Measurements from ENCODE around the gene IL31. TPM values are rescaled to one million over a fixed set of nuclear protein-coding genes. Genes with fewer than 3 reads are reported as not detected.
A peak's percentile ranks its signal among the peaks of the same experiment; 100 is the strongest.

The IL31 gene
- total RNA-seq, 1 experiment from 2014 or later, result not detected

DNA sequence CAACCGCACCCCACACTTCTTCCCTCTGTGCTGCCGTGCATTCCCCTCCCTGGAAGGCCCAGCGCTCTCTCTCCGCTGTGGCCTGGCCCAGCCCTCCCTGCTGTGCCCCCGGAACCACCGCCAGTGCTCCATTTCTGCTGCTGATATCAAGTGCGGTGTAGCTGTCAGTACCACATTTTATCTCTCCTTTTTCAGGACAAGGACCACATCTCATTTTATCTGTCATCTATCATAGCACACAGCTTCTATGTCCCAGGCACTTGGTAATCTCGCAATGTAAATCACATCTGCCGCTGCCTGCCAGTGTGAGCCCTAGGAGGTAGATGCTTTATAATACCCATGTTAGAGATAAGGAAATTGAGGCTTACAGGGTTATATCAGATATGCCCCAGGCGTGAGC, 18.3 kb downstream of the IL31 start:
- no peak for DNase-seq (ENCODE audit: low read depth)

DNA sequence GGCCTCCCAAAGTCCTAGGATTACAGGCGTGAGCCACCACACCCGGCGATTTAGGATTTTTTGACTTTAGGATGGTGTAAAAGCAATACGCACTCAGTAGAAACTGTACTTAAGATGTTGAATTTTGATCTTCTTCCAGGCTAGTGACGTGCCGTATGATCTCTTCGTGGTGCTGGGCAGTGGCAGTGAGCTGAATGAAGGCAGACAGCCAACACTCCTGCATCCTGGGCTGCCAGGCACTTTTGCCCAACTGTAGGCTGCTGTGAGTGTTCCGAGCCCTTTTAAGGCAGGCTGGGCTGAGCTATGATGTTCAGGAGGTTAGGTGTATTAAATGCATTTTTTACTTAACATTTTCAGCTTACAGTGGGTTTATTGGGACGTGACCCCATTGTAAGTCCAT, 21.3 kb downstream of the IL31 start:
- no peak for DNase-seq (ENCODE audit: low read depth)

DNA sequence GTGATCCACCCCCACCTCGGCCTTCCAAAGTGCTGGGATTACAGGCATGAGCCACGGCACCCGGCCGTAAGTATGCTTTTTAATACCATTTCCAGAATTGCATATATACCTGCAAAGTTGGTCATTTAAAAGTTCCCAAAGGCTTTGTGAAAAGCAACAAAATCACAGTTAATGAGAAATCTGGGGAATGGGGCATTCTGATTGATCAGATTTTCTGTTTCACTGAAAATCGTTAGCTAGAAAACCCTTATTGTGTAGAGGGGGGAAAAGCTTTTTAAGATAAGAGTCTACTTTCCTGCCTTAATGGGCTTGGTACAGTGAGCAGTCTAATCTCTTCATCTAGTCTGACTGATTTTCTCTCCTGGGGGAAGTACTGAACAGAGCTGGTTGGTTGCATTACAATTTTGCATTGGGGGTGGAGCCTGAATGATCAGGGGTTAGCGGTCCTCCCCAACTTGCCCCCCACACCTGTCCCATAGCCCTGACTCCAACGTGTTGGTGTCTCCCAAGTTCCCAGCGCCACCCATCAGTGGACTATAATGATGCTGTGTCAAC, 23.8 kb downstream of the IL31 start:
- DNase-seq (ENCODE audit: low read depth), result no peak

DNA sequence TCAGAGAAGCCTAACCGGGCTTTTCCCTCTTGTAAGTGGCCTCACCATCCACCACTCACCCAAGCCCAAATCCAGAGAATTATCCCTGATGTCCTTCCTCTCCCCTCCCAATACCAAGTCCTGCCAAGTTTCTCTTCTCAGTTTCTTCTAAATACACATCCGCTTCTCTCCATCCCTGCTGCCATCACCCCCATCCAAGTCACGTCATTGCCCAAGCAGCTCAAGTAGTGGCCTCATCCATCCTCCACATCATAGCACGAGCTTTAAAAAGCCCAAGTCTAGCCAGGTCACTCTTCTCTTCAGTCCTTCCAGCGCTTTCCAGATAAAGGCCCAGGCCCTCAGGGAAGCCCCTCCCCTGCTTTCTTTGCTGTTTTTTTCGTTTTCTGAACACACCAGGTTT, 25.4 kb downstream of the IL31 start:
- no peak for DNase-seq (ENCODE audit: low read depth)

DNA sequence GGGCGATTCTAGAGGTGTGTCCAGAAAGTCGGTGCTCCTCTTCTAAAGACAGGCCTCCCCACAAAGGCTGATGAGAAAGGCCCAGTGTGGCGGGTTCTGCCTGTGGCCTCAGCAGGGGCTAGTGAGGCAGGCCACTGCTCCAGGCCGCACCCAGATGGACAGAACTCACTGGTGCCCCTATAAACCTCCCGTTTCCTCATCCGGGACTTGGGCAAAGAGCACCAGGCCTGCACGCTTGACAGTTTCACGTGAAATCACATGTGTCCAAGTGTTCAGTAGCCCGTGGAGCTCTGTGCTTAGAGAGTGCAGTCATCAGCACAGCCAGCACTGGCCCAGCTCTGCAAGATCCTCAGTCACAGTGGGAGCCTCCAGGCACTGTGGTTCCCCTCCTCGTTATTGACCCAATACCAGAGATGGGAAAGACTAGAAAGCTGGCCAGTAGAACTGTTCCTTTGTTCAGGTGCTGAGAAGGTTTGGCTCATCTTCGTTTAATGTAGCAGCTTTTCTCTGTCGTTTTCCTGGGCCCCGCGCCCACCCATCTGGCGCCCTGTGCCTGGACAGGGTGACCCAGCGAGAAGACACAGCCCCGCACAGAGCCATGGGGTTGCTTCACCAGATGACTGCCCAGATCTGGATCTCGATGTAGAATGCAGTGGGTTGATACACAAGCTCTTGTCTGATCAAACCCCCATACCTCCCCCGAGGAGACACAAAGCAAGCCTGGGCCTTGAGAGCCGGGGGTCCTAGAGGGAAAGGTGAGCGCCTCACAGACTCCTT, 26.3 kb downstream of the IL31 start:
- DNase-seq (ENCODE audit: low read depth), result no peak

DNA sequence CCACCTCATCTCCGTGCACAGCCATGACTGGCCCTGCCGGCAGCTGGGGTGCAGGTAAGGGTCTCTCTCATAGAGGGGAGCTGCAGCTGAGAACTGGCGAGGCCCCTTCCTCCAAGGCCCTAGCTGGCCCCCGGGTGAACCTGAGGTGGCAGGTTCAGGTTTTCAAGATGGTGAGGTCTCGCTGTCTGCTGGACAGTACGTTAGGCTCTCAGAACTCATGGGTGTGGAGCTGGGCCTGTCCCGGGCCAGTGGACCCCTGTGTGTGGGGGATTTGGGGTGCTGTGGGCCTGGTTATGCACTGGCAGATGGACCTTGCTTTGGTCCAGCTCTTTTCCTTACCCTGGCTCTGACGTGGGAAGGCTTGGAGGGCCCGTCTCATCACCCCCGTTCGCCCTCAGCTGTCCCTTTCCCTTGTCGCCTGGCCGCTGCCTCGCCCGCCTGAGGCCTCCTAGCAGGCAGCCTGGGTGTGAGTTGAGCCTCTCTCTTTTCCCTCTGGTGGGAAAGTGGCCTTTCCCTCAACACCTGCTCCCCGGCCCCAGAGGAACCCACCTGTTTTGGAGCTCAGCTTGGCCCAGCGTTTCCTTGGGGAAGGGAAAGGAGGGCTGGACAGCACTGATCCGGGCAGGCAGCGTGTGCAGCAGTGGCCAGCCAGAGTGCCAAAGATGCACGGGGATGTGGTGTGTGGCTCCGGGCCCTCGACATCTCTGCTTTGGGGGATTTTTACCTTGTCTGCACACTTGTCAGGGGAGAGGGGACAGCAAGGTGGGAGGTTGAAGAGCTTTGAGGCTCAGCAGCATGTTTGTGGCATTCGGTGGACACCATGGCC, 28.3 kb downstream of the IL31 start:
- no peak for DNase-seq (ENCODE audit: low read depth)

DNA sequence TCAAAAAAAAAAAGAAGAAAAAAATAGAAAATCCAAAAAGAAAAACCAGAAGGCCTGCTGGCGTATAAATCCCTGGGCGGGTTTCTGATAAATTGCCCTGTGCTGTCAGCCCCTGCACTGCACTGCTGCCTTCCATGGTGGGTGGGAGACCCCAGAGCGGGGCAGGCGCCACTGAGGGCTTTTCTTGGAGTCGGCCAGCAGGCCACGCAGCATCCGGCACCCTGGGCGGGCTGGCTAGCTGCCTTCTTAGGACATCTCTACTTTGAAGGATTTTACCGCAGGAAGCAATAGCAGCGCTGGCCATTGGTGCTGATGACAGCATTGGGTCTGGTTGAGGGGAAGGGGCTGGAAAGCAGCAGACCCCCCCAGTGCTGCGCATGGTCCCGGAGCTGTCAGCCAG, 29.1 kb downstream of the IL31 start:
- no peak for DNase-seq (ENCODE audit: low read depth)

DNA sequence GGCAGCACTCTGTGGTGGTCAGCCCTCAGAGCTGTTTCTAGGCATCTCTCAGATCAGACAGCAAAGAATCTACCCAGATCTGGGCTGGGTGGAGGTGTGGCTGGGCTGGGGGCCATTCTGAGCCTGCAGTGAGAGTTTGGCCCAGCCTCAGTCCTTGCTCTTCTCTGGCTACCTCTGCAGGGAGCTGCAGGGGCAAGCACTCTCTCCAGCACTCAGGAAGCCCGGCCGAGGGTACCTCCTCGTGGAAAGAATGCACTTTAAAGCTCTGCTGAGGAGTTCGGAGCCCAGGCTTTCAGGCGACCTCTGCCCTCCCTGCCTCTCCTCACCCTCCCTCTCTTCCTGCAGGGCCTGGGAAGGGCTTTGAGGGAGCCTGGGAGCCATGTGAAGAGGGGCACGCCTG, 31.2 kb downstream of the IL31 start:
- no peak for DNase-seq (ENCODE audit: low read depth)

DNA sequence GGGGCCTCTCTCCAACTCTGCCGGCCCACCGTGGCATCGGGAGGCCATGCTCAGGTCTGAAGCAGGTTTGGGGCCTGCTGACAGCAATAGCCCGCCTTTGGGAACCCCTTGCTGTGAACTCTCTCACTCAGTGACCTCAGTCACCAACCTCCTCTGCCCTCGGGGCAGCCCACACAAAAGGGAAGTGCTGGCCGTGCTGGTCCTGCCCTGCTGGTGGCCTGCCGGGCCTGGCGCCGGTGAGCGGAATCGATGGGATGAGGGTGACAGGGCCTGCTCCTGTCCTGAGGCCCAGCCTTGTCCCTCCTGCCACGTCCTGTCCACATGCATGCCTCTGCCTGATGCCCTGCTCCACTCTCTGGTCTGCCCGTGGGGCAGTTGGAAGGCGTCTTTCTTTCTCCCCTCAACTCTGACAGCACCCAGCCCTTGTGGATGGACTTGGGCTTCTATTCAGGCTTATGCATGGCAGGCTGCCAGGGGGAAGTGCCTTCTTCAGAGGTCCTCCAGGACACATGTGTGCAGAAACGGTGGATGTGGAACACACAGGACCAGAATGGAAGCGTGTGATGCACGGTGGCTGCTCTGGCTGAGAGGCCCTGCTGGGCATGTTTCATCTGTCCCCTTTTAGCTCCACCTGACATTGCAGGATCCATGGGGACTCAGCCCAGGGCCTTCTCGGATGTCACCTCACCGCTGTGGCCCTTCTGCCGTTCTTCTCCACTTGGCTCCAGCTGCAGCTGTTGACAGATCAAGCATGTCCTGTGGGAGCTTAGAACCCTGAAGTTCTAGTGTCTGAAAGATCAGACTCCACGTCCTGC, 31.9 kb downstream of the IL31 start:
- no peak for DNase-seq (ENCODE audit: low read depth)

DNA sequence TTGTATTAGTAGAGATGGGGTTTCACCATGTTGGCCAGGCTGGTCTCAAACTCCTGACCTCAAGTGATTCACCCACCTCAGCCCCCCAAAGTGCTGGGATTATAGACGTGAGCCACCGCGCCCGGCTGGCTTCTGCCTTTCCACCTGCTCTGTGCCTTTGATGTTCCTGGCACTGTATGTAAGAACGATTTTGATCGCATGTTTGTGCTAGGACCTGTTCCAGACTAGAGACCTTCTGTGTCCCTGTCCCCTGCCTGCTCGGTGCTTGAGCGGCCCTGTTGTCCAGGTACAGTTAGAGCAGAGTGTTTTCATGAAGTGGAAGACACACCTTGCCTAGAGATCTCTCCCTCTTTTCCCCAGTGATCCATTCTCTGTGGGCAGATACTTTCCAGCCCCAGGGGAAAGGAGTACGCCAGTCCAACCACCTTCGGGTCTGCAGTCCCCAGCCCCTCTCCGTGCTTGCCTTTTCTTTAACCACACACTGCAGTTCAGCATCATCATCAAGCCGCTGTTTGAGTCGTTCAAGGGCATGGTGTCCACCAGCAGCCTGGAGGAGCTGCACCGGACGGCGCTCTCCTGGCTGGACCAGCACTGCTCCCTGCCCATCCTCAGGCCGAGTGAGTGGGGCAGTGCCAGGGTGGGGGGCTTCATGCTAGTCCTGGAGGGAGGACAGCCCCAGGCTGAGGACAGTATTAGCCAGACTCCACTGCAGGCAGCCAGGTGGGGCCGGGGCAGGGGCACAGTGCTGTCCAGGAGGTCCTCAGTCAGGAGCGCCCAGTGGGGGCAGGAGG, 33.4 kb downstream of the IL31 start:
- DNase-seq (ENCODE audit: low read depth), result no peak

DNA sequence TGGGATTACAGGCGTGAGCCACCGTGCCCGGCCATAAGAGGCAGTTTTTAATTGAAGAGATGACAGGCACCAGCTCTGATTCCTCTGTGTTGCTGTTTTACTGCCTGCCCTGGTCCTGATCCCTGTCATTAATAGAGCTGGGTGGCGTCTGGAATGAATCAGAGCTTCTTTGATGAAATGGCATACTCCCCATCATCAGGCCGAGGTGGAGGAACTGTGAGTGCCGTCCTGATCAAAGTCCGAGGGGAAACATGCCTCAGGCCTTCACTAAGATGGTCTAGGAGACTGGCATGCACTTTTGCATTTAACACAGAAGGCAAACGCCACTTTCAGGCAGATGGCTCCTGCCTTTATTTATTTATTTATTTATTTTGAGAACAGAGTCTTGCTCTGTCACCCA, 34.1 kb downstream of the IL31 start:
- DNase-seq (ENCODE audit: low read depth), result no peak

DNA sequence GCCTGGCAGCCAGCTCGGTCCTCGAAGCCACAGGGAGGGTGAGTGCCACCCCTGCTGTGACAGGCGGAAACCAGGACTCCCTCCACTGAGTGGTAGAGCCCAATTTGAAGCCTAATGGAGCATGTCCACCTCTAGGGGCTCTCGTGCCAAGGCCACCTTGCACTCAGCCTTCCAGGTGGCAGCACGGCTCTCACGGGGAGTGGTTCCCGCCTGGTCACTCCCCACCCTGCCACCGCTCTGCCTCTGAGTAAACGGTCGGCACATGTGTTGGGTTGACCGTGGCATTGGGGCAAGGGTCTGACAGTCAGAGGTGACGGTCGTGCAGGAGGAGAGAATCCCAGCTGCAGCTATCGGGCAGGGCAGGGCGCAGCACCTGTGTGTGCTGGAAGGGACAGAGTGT, 34.8 kb downstream of the IL31 start:
- no peak for DNase-seq (ENCODE audit: low read depth)

DNA sequence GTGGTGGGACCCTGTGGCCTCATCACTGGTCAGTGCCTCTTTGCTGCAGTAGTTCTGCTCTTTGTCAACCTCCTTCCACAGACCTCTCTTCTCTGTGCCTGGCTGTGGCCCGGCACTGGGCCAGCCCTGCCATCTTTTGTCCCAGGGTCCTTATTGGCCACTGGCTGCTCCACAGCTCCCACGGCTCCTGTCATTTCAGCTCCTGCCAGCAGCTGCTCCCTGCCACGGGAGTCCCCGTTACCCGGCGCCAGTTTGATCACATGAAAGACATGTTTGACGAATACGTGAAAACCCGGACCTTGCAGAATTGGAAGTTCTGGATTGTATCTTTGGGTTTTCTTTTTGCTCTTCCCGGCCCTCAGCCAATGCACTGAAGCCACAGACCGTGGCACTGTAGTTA, 35.4 kb downstream of the IL31 start:
- DNase-seq (ENCODE audit: low read depth), result no peak

DNA sequence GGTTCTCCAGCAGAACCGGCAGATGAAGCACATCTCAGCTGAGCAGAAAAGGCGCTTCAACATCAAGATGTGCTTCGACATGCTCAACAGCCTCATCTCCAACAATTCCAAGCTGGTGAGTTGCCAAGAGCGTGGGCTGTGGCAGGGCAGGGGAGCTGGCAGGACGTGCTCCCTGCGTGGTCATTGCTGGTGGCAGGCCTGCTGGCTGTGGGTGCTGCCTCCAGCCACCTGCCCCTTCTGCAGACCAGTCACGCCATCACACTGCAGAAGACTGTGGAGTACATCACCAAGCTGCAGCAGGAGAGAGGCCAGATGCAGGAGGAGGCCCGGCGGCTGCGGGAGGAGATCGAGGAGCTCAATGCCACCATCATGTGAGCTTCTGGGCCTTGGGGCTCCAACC, 35.8 kb downstream of the IL31 start:
- no peak for DNase-seq (ENCODE audit: low read depth)

DNA sequence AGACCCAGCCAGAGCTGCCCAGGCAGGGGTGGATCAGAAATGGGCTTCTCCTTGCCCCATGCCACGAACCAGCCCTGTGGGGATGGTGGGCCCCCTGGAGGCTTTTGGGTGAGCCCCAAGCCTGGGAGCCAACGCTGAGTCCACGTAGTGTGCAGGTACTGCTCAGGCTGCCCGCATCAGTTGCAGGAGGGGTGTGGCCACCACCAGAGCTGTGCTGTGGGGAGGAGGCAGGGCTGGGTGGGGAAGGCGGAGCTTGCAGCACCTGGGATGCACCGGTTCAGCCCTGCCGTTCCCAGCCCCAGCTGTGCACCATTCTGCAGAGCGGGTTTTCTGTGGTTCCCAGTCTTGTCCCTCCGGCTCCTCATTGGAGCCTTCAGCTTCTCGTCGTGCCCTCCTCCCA, 36.3 kb downstream of the IL31 start:
- DNase-seq (ENCODE audit: low read depth), result no peak

DNA sequence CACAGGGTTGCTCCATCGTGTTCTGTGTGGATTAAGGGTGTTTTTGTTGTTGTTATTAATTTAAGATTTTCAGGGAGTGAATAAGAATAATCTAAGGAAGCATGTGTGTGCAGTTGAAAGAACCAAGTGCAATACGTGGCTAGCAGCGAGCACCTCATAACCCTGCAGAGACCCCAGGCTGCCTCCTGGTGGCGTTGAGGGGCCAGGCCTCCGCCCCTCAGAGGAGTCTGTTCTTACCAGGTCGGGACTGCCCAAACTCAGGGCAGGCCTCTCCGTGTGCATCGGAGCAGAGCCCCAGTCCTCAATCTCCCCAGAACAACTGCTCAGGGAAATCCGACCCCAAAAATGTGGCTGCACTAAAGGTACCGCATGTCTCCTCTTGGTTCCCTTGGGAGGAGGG, 36.8 kb downstream of the IL31 start:
- no peak for DNase-seq (ENCODE audit: low read depth)

DNA sequence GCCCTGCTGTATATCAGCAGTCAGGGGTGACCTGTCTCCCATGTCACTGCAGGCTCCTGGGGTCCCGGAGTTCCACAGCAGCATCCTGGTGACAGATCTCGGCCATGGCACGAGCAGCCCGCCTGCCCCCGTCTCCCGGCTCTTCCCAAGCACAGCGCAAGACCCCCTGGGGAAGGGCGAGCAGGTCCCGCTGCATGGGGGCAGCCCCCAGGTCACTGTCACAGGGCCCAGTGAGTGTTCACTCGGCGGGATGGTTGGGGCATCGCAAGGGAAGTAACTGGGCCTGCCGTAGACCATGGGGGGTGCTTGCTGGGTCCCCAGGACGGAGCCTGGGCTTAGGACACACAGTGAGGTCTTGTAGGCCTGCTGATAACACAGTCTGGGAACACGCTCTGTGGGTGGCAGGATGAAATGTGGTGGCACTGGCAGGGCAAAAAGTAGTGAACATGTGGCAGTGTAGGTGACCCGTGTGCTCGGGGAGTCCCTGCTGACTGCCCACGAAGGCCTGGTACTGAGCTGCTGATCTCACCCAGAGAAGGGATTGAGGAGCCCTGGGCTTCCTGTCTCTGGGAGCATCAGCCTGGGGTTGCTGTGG, 38.5 kb downstream of the IL31 start:
- no peak for DNase-seq (ENCODE audit: low read depth)

DNA sequence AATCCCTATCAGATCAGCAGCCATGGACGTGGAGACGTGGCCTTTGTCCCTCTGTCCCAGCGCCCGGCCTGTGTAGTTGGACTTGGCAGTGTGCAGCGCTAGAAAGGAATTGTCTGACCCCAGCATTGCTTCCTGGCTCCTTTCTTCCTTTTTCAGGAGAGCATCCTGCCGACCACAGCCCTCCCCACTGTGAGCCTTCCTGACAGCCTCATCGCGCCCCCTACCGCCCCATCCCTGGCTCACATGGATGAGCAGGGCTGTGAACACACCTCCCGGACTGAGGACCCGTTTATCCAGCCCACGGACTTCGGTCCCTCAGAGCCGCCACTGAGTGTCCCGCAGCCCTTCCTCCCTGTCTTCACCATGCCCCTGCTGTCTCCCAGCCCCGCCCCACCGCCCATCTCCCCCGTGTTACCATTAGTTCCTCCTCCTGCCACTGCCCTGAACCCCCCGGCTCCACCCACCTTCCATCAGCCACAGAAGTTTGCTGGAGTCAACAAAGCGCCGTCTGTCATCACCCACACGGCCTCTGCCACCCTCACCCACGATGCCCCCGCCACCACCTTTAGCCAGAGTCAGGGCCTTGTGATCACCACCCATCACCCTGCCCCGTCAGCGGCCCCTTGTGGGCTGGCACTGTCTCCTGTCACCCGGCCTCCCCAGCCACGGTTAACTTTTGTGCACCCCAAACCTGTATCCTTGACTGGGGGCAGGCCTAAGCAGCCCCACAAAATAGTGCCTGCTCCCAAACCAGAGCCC, 40.6 kb downstream of the IL31 start:
- DNase-seq (ENCODE audit: low read depth), result no peak

DNA sequence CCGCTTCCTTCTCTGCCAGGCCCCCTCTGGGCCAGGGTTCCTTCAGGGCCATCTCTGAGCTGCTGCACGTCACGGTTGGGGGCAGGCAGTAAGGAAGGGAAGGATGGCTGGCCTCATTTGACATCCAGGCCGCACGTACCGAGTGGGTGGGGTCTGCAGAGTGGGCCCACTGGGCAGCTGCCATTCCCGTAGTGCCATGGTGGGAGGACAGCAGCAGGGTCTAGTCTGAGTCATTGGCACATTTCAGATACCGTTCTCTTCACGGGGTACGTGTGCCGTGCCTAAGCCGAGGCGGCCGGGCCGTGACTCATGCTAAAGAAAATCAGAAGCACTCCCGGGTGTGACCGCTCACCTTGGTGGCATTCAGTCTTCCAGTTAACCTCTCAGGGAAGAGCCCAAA, 43.9 kb downstream of the IL31 start:
- peak; percentile 69 for DNase-seq (ENCODE audit: low read depth)

DNA sequence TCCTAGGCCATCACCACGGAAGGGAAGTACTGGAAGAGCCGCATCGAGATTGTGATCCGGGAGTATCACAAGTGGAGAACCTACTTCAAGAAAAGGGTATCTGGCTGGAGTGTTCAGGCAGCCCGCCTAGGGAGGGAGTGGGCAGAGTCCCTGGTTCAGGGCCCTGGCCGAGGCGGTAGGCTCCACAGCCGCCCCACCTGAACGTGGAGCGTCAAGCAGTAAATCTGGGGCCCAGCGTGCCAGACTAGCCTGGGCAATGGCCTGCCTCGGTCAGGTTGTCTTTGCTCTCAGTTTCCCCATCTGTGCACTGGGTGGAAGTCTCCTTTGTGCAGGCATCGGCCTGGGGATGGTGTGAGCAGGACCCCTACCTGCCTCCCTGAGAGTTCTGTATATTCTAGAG, 44.9 kb downstream of the IL31 start:
- no peak for DNase-seq (ENCODE audit: low read depth)
